Endometrial microvascular endothelial cells (primary cell): ENCODE data around the gene GPR156. TPM values are rescaled to one million over a fixed set of nuclear protein-coding genes. Genes with fewer than 3 reads are reported as not detected.

Experiments used
- in situ Hi-C: cut with HindIII; loops from 2 replicates; pipeline ENCODE4 v1.10.0; 2017; ENCODE audit warnings: low sequenced_read_pairs, low pct_unique_long_range_greater_than_20kb; ENCODE audit errors: inconsistent ontology term
- total RNA-seq: library from RNA; depleted of rRNA; stranded (reverse); fragments of >200 nt; gene quantifications from one replicate; pipeline ENCODE4 v1.2.3, GENCODE V29; 2015; ENCODE audit errors: inconsistent ontology term

GPR156 gene
- total RNA-seq, 1 donor from 2014 or later: not detected

- in situ Hi-C loops: no loop called here
These were observed 82.0 kb downstream of the GPR156 start for GRCh38 chr3:120203016-120203415.

- in situ Hi-C loops: no loop called here
These were observed 82.7 kb downstream of the GPR156 start for GRCh38 chr3:120202363-120202762.

GRCh38 chr3:120200493-120201235 is 84.4 kb downstream of the GPR156 start:
- in situ Hi-C loops: no loop called here

- in situ Hi-C loops: no loop called here
These were observed 86.6 kb downstream of the GPR156 start for GRCh38 chr3:120198305-120198878.

- in situ Hi-C loops: no loop called here
These were observed 88.2 kb downstream of the GPR156 start for GRCh38 chr3:120196812-120197211.

GRCh38 chr3:120196333-120196732 is 88.7 kb downstream of the GPR156 start:
- in situ Hi-C loops: no loop called here

- in situ Hi-C loops: no loop called here
These were observed 91.5 kb downstream of the GPR156 start for GRCh38 chr3:120193554-120193953.

GRCh38 chr3:120192579-120192978 is 92.4 kb downstream of the GPR156 start:
- in situ Hi-C loops: no loop called here

- in situ Hi-C loops: no loop called here
These were observed 92.9 kb downstream of the GPR156 start for GRCh38 chr3:120192159-120192558.

- in situ Hi-C loops: no loop called here
These were observed 102.2 kb downstream of the GPR156 start for GRCh38 chr3:120182613-120183511.

GRCh38 chr3:120181632-120182031 is 103.4 kb downstream of the GPR156 start:
- in situ Hi-C loops: no loop called here

- in situ Hi-C loops: no loop called here
These were observed 104.2 kb downstream of the GPR156 start for GRCh38 chr3:120180731-120181412.

GRCh38 chr3:120177707-120178306 is 107.2 kb downstream of the GPR156 start:
- in situ Hi-C loops: no loop called here

- in situ Hi-C loops: no loop called here
These were observed 107.9 kb downstream of the GPR156 start for GRCh38 chr3:120177151-120177550.

- in situ Hi-C loops: no loop called here
These were observed 110.0 kb downstream of the GPR156 start for GRCh38 chr3:120174811-120175539.

- in situ Hi-C loops: no loop called here
These were observed 111.9 kb downstream of the GPR156 start for GRCh38 chr3:120173056-120173675.

GRCh38 chr3:120172070-120172469 is 113.0 kb downstream of the GPR156 start:
- in situ Hi-C loops: no loop called here
